Subcutaneous abdominal adipose tissue (tissue), 5 donors: ENCODE results near the gene CARS2.

Source experiments
- H3K27ac ChIP-seq: one replicate; pipeline ENCODE4 v1.7.0; 2013; ENCODE audit warnings: low read depth, mild to moderate bottlenecking, inconsistent platforms, low read length, moderate library complexity
- H3K27me3 ChIP-seq, 5 donors: one replicate each; pipeline ENCODE4 v1.7.0; 2013; ENCODE audit warnings: low read length in 5 of 5, inconsistent platforms in 1 of 5; ENCODE audit not compliant: control insufficient read depth in 5 of 5, insufficient read depth in 4 of 5
- H3K36me3 ChIP-seq, 5 donors: one replicate each; pipeline ENCODE4 v1.7.0; 2013; ENCODE audit warnings: low read length in 5 of 5; ENCODE audit not compliant: control insufficient read depth in 5 of 5, insufficient read depth in 5 of 5
- H3K4me1 ChIP-seq, 5 donors: one replicate each; pipeline ENCODE4 v1.7.0; 2013; ENCODE audit warnings: low read length in 5 of 5, mild to moderate bottlenecking in 3 of 5, moderate library complexity in 1 of 5; ENCODE audit not compliant: control insufficient read depth in 5 of 5, insufficient read depth in 5 of 5
- H3K4me3 ChIP-seq, 5 donors: one replicate each; pipeline ENCODE4 v1.7.0; 2013; ENCODE audit warnings: low read length in 5 of 5, low read depth in 1 of 5
- H3K9ac ChIP-seq, 5 donors: one replicate each; pipeline ENCODE4 v1.7.0; 2013; ENCODE audit warnings: low read length in 5 of 5, mild to moderate bottlenecking in 4 of 5, moderate library complexity in 3 of 5
- H3K9me3 ChIP-seq, 5 donors: one replicate each; pipeline ENCODE4 v1.7.0; 2013; ENCODE audit warnings: low read length in 5 of 5; ENCODE audit not compliant: control insufficient read depth in 5 of 5
- donor health status: healthy.
- donor health status: healthy.
- donor health status: healthy.
- donor health status: healthy.
- donor health status: healthy.

The CARS2 gene

DNA sequence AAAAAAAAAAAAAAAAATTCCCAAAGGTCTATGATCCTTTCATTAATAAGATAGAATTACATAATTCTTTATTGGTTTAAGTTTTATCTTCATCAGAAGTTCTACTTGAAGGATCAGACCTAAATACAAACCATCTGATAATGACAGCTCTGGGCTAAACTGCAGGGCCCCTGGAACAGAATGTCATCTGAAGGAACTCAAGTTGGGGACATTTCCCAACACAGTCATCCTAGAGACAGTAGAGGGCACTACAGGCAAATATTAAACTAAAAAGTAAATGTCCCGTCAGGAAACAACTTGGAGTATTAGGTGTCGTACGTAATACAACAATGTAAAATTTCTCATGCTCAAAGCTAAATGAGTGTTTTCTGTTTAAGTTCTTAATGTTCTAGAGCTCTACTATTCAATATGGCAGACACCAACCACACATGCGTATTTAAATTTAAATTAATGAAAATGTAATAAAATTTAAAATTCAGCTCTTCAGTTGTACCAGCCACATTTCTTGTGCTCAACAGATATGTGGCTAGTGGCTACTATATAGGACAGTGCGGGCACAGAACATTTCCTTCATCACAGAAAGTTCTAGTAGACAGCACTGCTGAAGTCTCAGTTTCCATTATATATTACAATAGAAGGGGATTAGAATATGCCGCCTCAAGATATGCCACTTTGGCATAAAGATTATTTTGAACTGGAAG, 112.3 kb downstream of the CARS2 start:
- Histone ChIP-seq H3K27me3 (no peaks in the 10 kb centered on the region), H3K36me3 (no peaks in the 10 kb centered on the region), H3K9me3 (no peaks in the 10 kb centered on the region), H3K9ac (no peak overlapping the region), H3K4me3 (no peak overlapping the region), H3K27ac (no peak overlapping the region), H3K4me1 (peaks cover 0 to 10% (median 7%) of the 10 kb centered on the region in 5 donors)

- Histone ChIP-seq H3K9me3 (no peaks in the 10 kb centered on the region), H3K27ac (no peak overlapping the region), H3K27me3 (no peaks in the 10 kb centered on the region), H3K4me3 (no peak overlapping the region), H3K36me3 (no peaks in the 10 kb centered on the region), H3K9ac (no peak overlapping the region), H3K4me1 (peaks cover 0 to 10% (median 7%) of the 10 kb centered on the region in 5 donors)
Observed at GRCh38 chr13:110592665-110593064, 113.3 kb downstream of the CARS2 start.
